Measurements from ENCODE around the gene BCL11B.

- no peak for TF ChIP-seq CTCF (IDR thresholded peaks at IDR 0.05)
- no peak for TF ChIP-seq EZH2 (IDR thresholded peaks at IDR 0.05; ENCODE audit: borderline replicate concordance, insufficient read depth, low read depth, low read length, poor library complexity, severe bottlenecking)
These were observed 115.9 kb downstream of the BCL11B start for GRCh38 chr14:99156090-99156425.
